ENCODE data around the gene SEPTIN3. TPM values are rescaled to one million over a fixed set of nuclear protein-coding genes. Genes with fewer than 3 reads are reported as not detected.
A peak's percentile ranks its signal among the peaks of the same experiment; 100 is the strongest.

Gene SEPTIN3
- total and polyA plus RNA-seq, 2 of the 8 experiments (the other 6 are each of a cell fraction or from before 2014, with no cell fraction given): 38.9 to 52.9 TPM

GRCh38 chr22:41939981-41940831 lies 29.0 kb upstream of the SEPTIN3 start:
- H3K56ac ChIP-seq (replicated peaks; ENCODE audit: insufficient read length, low read depth, low read length): no peak overlapping the region
- H3K14ac ChIP-seq (ENCODE audit: insufficient read length): no peak overlapping the region
- H2BK15ac ChIP-seq (ENCODE audit: low read length): no peak overlapping the region
- no peaks in the 10 kb centered on the region for H3K27me3 ChIP-seq (replicated peaks in 1 of 4; ENCODE audit: control insufficient read depth in 3 of 4, extremely low read depth in 1 of 4, insufficient read depth in 3 of 4, low read length in 3 of 4)
- no peak overlapping the region for H3K4me2 ChIP-seq (ENCODE audit: insufficient read depth in 1 of 2, low read depth in 2 of 2, low read length in 2 of 2)
- H3K23me2 ChIP-seq (ENCODE audit: low read depth, low read length): no peaks in the 10 kb centered on the region
- no peak overlapping the region for H2AK5ac ChIP-seq (ENCODE audit: low read depth, low read length)
- H3K9me3 ChIP-seq (ENCODE audit: insufficient read depth in 2 of 2, low read depth in 1 of 2, low read length in 1 of 2): no peaks in the 10 kb centered on the region
- POLR2A ChIA-PET (ENCODE audit: partially characterized antibody): interaction anchor here (1.0 to 2.0 kb wide), 5 partner anchors 12 to 31 kb away, joined by 3 to 17 read pairs (median 4); partner anchors contain the start of gene TNFRSF13C
- no peak overlapping the region; a peak in 2 of 7 replicates for H3K9ac ChIP-seq (replicated peaks in 1 of 4; ENCODE audit: extremely low read depth in 1 of 4, low read depth in 3 of 4, low read length in 3 of 4)
- H2BK20ac ChIP-seq (ENCODE audit: low read length): no peak overlapping the region
- H2BK120ac ChIP-seq (replicated peaks; ENCODE audit: low read depth, low read length): no peak overlapping the region
- no peak overlapping the region for H3K4ac ChIP-seq (replicated peaks; ENCODE audit: insufficient read length, low read depth, low read length)
- CTCF ChIA-PET (ENCODE audit: partially characterized antibody): interaction anchor here (0.7 to 6.3 kb wide), 31 partner anchors 9 to 662 kb away, joined by 3 to 77 read pairs (median 4); partner anchors contain the start of genes SMIM45 and TNFRSF13C
- peaks cover 14 to 22% of the 10 kb centered on the region in 2 experiments for H4K20me1 ChIP-seq (replicated peaks in 1 of 2; ENCODE audit: control insufficient read depth in 1 of 2, insufficient read depth in 2 of 2, low read length in 2 of 2)
- whole genome bisulfite sequencing, 2 experiments (ENCODE audit: extremely low coverage in 1 of 2, insufficient coverage in 1 of 2, insufficient read length in 1 of 2, insufficient replicate concordance in 2 of 2, low coverage in 1 of 2, low lambda C conversion rate in 2 of 2, missing lambda C conversion rate in 1 of 2): 92% methylated on average over 13 of the region's 13 CpGs; no CpG with 5 or more reads in 1 of the 2 experiments
- H3K79me1 ChIP-seq (ENCODE audit: low read depth, low read length): peaks cover 5% of the 10 kb centered on the region
- H3K23ac ChIP-seq (ENCODE audit: insufficient read length): no peak overlapping the region
- 0 out of 4 replicates have a peak, but pooled peaks cover 0 to 2% of the 10 kb centered on the region in 2 experiments for H3K79me2 ChIP-seq (ENCODE audit: control insufficient read depth in 1 of 2, insufficient read depth in 2 of 2, low read length in 2 of 2)
- 0 out of 2 replicates have a peak overlapping the region, but pooled peaks have one; percentile 52 for H4K8ac ChIP-seq (ENCODE audit: extremely low read depth, insufficient read depth, low read length)
- no peak overlapping the region for H4K91ac ChIP-seq (replicated peaks; ENCODE audit: insufficient read length, low read length)
- H2BK5ac ChIP-seq (ENCODE audit: low read depth, low read length): no peak overlapping the region
- H3K18ac ChIP-seq (ENCODE audit: extremely low read depth, low read length): no peak overlapping the region; the same call in none of the 2 replicates
- DNase-seq (ENCODE audit: low read depth in 1 of 2, low spot score in 2 of 2): no peak
- FAIRE-seq: no peak
- H3K27ac ChIP-seq (ENCODE audit: low read depth, low read length): no peak overlapping the region
- no peak overlapping the region for H4K5ac ChIP-seq (ENCODE audit: insufficient read length, low read depth, low read length)
- H3K4me3 ChIP-seq (ENCODE audit: extremely low read depth in 1 of 4, insufficient read depth in 2 of 4, low read depth in 3 of 4, low read length in 4 of 4): no peak overlapping the region
- peaks cover 0 to 2% (median under 1%) of the 10 kb centered on the region in 4 experiments; a peak in 3 of 7 replicates for H3K4me1 ChIP-seq (replicated peaks in 1 of 4; ENCODE audit: control insufficient read depth in 3 of 4, insufficient read depth in 4 of 4, low read length in 3 of 4)
- H2BK12ac ChIP-seq (ENCODE audit: low read depth, low read length): no peak overlapping the region
- H3K36me3 ChIP-seq (ENCODE audit: control insufficient read depth in 2 of 4, insufficient read depth in 4 of 4, low read length in 3 of 4): peaks cover 27 to 56% (median 46%) of the 10 kb centered on the region in 4 experiments
- no peak overlapping the region for H2AFZ ChIP-seq (ENCODE audit: low read length)
- no peak for TF ChIP-seq TAF1 (IDR thresholded peaks at IDR 0.05; ENCODE audit: low read depth, low read length)
- no peak for TF ChIP-seq RXRA (IDR thresholded peaks at IDR 0.05; ENCODE audit: insufficient read depth, low read depth, low read length)
- TF ChIP-seq POU5F1 (IDR thresholded peaks at IDR 0.05; ENCODE audit: low read depth, low read length): no peak
- TF ChIP-seq JUN (IDR thresholded peaks at IDR 0.05; ENCODE audit: low read depth, low read length): no peak
- no peak for TF ChIP-seq EZH2 (IDR thresholded peaks at IDR 0.05; ENCODE audit: low read depth, low read length, severe bottlenecking)
